ENCODE measurements around the gene APBA3. TPM values are rescaled to one million over a fixed set of nuclear protein-coding genes. Genes with fewer than 3 reads are reported as not detected.

APBA3 gene
- total and polyA plus RNA-seq, 2 donors (not counting 1 experiment from before 2014, with no cell fraction given): 2.7 to 22.3 TPM

DNA sequence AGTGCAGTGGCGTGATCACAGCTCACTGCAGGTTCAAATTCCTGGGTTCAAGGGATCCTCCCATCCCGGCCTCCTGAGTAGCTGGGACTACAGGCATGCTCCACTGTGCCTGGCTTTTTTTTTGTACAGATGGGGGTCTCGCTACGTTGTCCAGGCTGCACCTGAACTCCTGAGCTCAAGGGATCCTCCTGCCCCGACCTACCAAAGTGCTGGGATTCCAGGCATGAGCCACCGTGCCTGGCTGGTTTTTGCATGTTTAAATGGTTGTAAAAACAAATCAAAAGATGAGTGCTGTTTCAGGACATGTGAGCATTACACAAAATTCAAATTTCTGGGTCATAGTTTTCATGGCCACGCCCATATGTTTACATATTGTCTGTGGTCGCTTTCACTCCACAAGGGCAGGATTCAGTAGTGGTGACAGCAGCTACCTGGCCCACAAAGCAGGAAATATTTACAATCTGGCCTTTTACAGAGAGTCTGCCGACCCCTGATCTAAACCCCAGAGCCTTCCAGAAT lies 19.4 kb upstream of the APBA3 start:
- Histone ChIP-seq H3K36me3 (ENCODE audit: control insufficient read depth, insufficient read depth, low read length) (no peaks in the 10 kb centered on the region), H3K79me2 (ENCODE audit: control insufficient read depth, insufficient read depth, low read length) (no peaks in the 10 kb centered on the region), H3K4me3 (replicated peaks in 1 of 4; ENCODE audit: control extremely low read depth in 1 of 4, insufficient read depth in 1 of 4, low read depth in 3 of 4, low read length in 4 of 4) (no peak overlapping the region), H3K4me1 (ENCODE audit: control insufficient read depth, extremely low read depth, insufficient read depth, low read length) (no peaks in the 10 kb centered on the region), H3K27ac (ENCODE audit: insufficient read depth, low read length) (no peak overlapping the region), H3K9me3 (ENCODE audit: control insufficient read depth, insufficient read depth, low read depth, low read length) (no peaks in the 10 kb centered on the region), H3K4me2 (ENCODE audit: extremely low read depth, insufficient read depth, low read length) (no peak overlapping the region), H2AFZ (ENCODE audit: low read length) (no peak overlapping the region), H3K27me3 (ENCODE audit: control insufficient read depth, insufficient read depth, low read length) (peaks cover 2% of the 10 kb centered on the region), H3K9ac (ENCODE audit: insufficient read depth, low read length) (no peak overlapping the region), H4K20me1 (ENCODE audit: control insufficient read depth, extremely low read depth, insufficient read depth, low read length) (no peaks in the 10 kb centered on the region)
- DNase-seq (ENCODE audit: low read depth in 2 of 2): no peak
- TF ChIP-seq, protein P1, sequence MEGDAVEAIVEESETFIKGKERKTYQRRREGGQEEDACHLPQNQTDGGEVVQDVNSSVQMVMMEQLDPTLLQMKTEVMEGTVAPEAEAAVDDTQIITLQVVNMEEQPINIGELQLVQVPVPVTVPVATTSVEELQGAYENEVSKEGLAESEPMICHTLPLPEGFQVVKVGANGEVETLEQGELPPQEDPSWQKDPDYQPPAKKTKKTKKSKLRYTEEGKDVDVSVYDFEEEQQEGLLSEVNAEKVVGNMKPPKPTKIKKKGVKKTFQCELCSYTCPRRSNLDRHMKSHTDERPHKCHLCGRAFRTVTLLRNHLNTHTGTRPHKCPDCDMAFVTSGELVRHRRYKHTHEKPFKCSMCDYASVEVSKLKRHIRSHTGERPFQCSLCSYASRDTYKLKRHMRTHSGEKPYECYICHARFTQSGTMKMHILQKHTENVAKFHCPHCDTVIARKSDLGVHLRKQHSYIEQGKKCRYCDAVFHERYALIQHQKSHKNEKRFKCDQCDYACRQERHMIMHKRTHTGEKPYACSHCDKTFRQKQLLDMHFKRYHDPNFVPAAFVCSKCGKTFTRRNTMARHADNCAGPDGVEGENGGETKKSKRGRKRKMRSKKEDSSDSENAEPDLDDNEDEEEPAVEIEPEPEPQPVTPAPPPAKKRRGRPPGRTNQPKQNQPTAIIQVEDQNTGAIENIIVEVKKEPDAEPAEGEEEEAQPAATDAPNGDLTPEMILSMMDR (conservative IDR thresholded peaks at IDR 0.05 in 1 of 2, IDR thresholded peaks at IDR 0.05 in 1 of 2; ENCODE audit: low read depth in 1 of 2, low read length in 2 of 2): no peak
- no peak for TF ChIP-seq EZH2 (IDR thresholded peaks at IDR 0.05; ENCODE audit: low read length, missing control alignments)

DNA sequence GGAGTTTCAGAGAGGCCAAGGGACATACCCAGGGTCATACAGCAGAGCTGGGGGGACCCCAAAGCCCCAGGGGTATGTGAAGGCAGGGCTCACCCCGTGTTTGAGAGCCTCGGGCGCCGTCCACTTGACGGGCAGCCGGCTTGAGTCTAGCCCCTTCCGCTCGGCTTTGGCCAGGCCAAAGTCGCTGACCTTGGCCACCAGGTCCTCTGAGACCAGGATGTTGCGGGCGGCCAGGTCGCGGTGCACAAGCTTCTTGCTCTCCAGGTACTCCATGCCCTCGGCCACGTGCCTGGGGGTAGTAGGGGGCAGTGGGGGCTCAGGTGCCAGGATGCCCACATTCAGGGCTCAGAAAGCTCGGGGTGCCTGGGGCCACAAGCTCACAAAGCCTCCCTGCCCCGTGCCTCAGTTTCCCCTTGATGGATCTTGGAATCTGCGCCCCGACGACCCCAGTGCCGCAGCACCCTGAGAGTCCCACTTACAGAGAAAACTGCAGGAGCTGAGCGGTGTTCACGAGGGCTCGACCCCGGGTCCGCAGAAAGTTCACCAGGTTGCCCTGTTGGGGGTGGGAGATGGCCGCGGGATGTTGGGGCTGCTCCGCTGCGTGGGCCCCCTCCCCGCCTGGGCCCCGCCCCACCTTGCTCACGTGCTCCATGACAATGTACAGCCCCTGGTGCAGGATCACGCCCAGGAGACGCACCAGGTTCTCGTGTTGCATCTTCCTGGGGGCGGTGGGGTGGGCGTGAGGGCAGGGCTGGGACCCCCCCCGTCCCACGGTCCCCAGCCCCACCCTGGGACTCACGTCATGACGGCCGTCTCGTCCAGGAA lies 17.6 kb upstream of the APBA3 start:
- no peak overlapping the region for H3K9ac ChIP-seq (ENCODE audit: insufficient read depth, low read length)
- no peak overlapping the region for H3K4me3 ChIP-seq (replicated peaks in 1 of 4; ENCODE audit: control extremely low read depth in 1 of 4, insufficient read depth in 1 of 4, low read depth in 3 of 4, low read length in 4 of 4)
- no peak overlapping the region for H3K27ac ChIP-seq (ENCODE audit: insufficient read depth, low read length)
- H4K20me1 ChIP-seq (ENCODE audit: control insufficient read depth, extremely low read depth, insufficient read depth, low read length): no peaks in the 10 kb centered on the region
- no peak for DNase-seq (ENCODE audit: low read depth in 2 of 2)
- no peak overlapping the region for H2AFZ ChIP-seq (ENCODE audit: low read length)
- no peaks in the 10 kb centered on the region for H3K27me3 ChIP-seq (ENCODE audit: control insufficient read depth, insufficient read depth, low read length)
- no peak overlapping the region for H3K4me2 ChIP-seq (ENCODE audit: extremely low read depth, insufficient read depth, low read length)
- no peaks in the 10 kb centered on the region for H3K36me3 ChIP-seq (ENCODE audit: control insufficient read depth, insufficient read depth, low read length)
- H3K79me2 ChIP-seq (ENCODE audit: control insufficient read depth, insufficient read depth, low read length): no peaks in the 10 kb centered on the region
- no peaks in the 10 kb centered on the region for H3K9me3 ChIP-seq (ENCODE audit: control insufficient read depth, insufficient read depth, low read depth, low read length)
- no peak for TF ChIP-seq EZH2 (IDR thresholded peaks at IDR 0.05; ENCODE audit: low read length, missing control alignments)
- TF ChIP-seq, protein P1 (conservative IDR thresholded peaks at IDR 0.05 in 1 of 2, IDR thresholded peaks at IDR 0.05 in 1 of 2; ENCODE audit: low read depth in 1 of 2, low read length in 2 of 2): no peak
- no peaks in the 10 kb centered on the region for H3K4me1 ChIP-seq (ENCODE audit: control insufficient read depth, extremely low read depth, insufficient read depth, low read length)

DNA sequence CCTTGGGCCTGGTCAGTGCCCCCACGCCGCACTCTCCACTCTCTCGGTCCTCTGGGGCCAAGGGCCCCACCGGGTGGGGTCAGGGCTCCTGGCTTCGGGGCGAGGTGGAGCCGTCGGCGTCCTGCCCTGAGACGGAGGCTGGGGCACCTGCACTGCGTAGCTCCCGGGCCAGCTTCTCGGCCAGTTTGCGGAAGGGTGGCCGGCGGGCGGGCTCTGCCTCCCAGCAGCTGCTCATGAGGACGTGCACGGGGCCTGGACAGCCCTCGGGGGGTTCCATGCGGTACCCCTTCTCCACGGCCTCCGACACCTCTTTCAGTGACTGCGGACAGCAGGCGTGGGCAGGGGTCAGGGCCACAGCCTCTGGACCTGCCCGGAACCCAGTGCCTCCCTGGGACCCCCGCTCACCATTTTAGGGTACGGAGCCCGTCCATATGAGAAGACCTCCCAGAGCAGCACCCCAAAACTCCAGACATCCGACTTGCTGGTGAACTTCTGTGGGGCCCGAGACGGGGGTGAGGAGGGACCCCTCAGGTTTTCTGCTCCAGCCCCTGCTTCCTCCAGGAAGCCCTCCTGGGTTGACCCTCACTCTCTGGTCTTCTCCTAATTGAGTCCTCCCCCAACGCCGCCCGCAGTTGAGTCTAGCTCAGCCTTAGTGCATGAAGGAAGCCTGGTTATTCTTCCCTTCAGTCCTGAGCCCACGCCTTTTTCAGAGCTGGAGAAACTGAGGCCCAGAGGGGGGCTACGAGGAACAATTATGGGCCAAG lies 16.8 kb upstream of the APBA3 start:
- no peaks in the 10 kb centered on the region for H3K9me3 ChIP-seq (ENCODE audit: control insufficient read depth, insufficient read depth, low read depth, low read length)
- no peaks in the 10 kb centered on the region for H3K79me2 ChIP-seq (ENCODE audit: control insufficient read depth, insufficient read depth, low read length)
- TF ChIP-seq EZH2 (IDR thresholded peaks at IDR 0.05; ENCODE audit: low read length, missing control alignments): no peak
- TF ChIP-seq, protein P1 (conservative IDR thresholded peaks at IDR 0.05 in 1 of 2, IDR thresholded peaks at IDR 0.05 in 1 of 2; ENCODE audit: low read depth in 1 of 2, low read length in 2 of 2): no peak
- no peak overlapping the region for H3K4me3 ChIP-seq (replicated peaks in 1 of 4; ENCODE audit: control extremely low read depth in 1 of 4, insufficient read depth in 1 of 4, low read depth in 3 of 4, low read length in 4 of 4)
- no peak overlapping the region for H2AFZ ChIP-seq (ENCODE audit: low read length)
- H3K9ac ChIP-seq (ENCODE audit: insufficient read depth, low read length): no peak overlapping the region
- no peaks in the 10 kb centered on the region for H3K36me3 ChIP-seq (ENCODE audit: control insufficient read depth, insufficient read depth, low read length)
- H3K4me1 ChIP-seq (ENCODE audit: control insufficient read depth, extremely low read depth, insufficient read depth, low read length): no peaks in the 10 kb centered on the region
- H3K27me3 ChIP-seq (ENCODE audit: control insufficient read depth, insufficient read depth, low read length): no peaks in the 10 kb centered on the region
- DNase-seq (ENCODE audit: low read depth in 2 of 2): no peak
- no peaks in the 10 kb centered on the region for H4K20me1 ChIP-seq (ENCODE audit: control insufficient read depth, extremely low read depth, insufficient read depth, low read length)
- no peak overlapping the region for H3K27ac ChIP-seq (ENCODE audit: insufficient read depth, low read length)
- H3K4me2 ChIP-seq (ENCODE audit: extremely low read depth, insufficient read depth, low read length): no peak overlapping the region
